ENCODE measurements around the gene PJVK. TPM values are rescaled to one million over a fixed set of nuclear protein-coding genes. Genes with fewer than 3 reads are reported as not detected.
"Not testable (repeated sequence)": the region's sequence is repeated elsewhere in the genome, so short reads cannot be mapped to it uniquely, and the experiment has no call there.

The PJVK gene
- total RNA-seq, 1 donor from 2014 or later: 1.6 TPM

GRCh38 chr2:178457390-178457886 is 6.3 kb downstream of the PJVK start:
- H3K36me3 ChIP-seq (ENCODE audit: control insufficient read depth in 3 of 3, insufficient read depth in 3 of 3, low read length in 3 of 3): no peaks in the 10 kb centered on the region
- no peak overlapping the region for H3K4me3 ChIP-seq (ENCODE audit: low read length in 3 of 3)
- peaks cover 0 to 4% (median 0%) of the 10 kb centered on the region in 3 donors for H3K4me1 ChIP-seq (ENCODE audit: control insufficient read depth in 3 of 3, insufficient read depth in 3 of 3, low read length in 3 of 3)
- no peaks in the 10 kb centered on the region for H3K9me3 ChIP-seq (ENCODE audit: control insufficient read depth in 3 of 3, low read length in 3 of 3)
- H3K27ac ChIP-seq (ENCODE audit: low read depth, low read length): no peak overlapping the region
- H3K27me3 ChIP-seq (ENCODE audit: control insufficient read depth in 3 of 3, insufficient read depth in 3 of 3, low read length in 3 of 3): no peaks in the 10 kb centered on the region
- no peak overlapping the region for H3K9ac ChIP-seq (ENCODE audit: low read depth in 1 of 3, low read length in 3 of 3)

- H3K36me3 ChIP-seq (ENCODE audit: control insufficient read depth in 3 of 3, insufficient read depth in 3 of 3, low read length in 3 of 3): peaks cover 0 to 3% (median 0%) of the 10 kb centered on the region in 3 donors
- no peaks in the 10 kb centered on the region for H3K4me1 ChIP-seq (ENCODE audit: control insufficient read depth in 3 of 3, insufficient read depth in 3 of 3, low read length in 3 of 3)
- no peaks in the 10 kb centered on the region for H3K9me3 ChIP-seq (ENCODE audit: control insufficient read depth in 3 of 3, low read length in 3 of 3)
- no peak overlapping the region for H3K27ac ChIP-seq (ENCODE audit: low read depth, low read length)
- no peak overlapping the region for H3K9ac ChIP-seq (ENCODE audit: low read depth in 1 of 3, low read length in 3 of 3)
- H3K27me3 ChIP-seq (ENCODE audit: control insufficient read depth in 3 of 3, insufficient read depth in 3 of 3, low read length in 3 of 3): no peaks in the 10 kb centered on the region
- H3K4me3 ChIP-seq (ENCODE audit: low read length in 3 of 3): no peak overlapping the region
Measured at GRCh38 chr2:178469219-178469849, 18.2 kb downstream of the PJVK start.

- not testable (repeated sequence) for H3K4me1 ChIP-seq (ENCODE audit: control insufficient read depth in 3 of 3, insufficient read depth in 3 of 3, low read length in 3 of 3); H3K9ac ChIP-seq (ENCODE audit: low read depth in 1 of 3, low read length in 3 of 3); H3K36me3 ChIP-seq (ENCODE audit: control insufficient read depth in 3 of 3, insufficient read depth in 3 of 3, low read length in 3 of 3); H3K27ac ChIP-seq (ENCODE audit: low read depth, low read length); H3K27me3 ChIP-seq (ENCODE audit: control insufficient read depth in 3 of 3, insufficient read depth in 3 of 3, low read length in 3 of 3); H3K9me3 ChIP-seq (ENCODE audit: control insufficient read depth in 3 of 3, low read length in 3 of 3); H3K4me3 ChIP-seq (ENCODE audit: low read length in 3 of 3)
Measured at GRCh38 chr2:178471313-178471712, 20.1 kb downstream of the PJVK start.

- Histone ChIP-seq H3K4me1 (ENCODE audit: control insufficient read depth in 3 of 3, insufficient read depth in 3 of 3, low read length in 3 of 3) (peaks cover 0 to 3% (median 2%) of the 10 kb centered on the region in 3 donors), H3K36me3 (ENCODE audit: control insufficient read depth in 3 of 3, insufficient read depth in 3 of 3, low read length in 3 of 3) (no peaks in the 10 kb centered on the region), H3K9ac (ENCODE audit: low read depth in 1 of 3, low read length in 3 of 3) (no peak overlapping the region), H3K27me3 (ENCODE audit: control insufficient read depth in 3 of 3, insufficient read depth in 3 of 3, low read length in 3 of 3) (no peaks in the 10 kb centered on the region), H3K27ac (ENCODE audit: low read depth, low read length) (no peak overlapping the region), H3K9me3 (ENCODE audit: control insufficient read depth in 3 of 3, low read length in 3 of 3) (no peaks in the 10 kb centered on the region), H3K4me3 (ENCODE audit: low read length in 3 of 3) (no peak overlapping the region)
Measured at GRCh38 chr2:178473373-178473772, 22.2 kb downstream of the PJVK start.

- no peaks in the 10 kb centered on the region for H3K36me3 ChIP-seq (ENCODE audit: control insufficient read depth in 3 of 3, insufficient read depth in 3 of 3, low read length in 3 of 3)
- no peak overlapping the region for H3K4me3 ChIP-seq (ENCODE audit: low read length in 3 of 3)
- H3K9me3 ChIP-seq (ENCODE audit: control insufficient read depth in 3 of 3, low read length in 3 of 3): no peaks in the 10 kb centered on the region
- no peak overlapping the region for H3K27ac ChIP-seq (ENCODE audit: low read depth, low read length)
- no peaks in the 10 kb centered on the region for H3K27me3 ChIP-seq (ENCODE audit: control insufficient read depth in 3 of 3, insufficient read depth in 3 of 3, low read length in 3 of 3)
- H3K9ac ChIP-seq (ENCODE audit: low read depth in 1 of 3, low read length in 3 of 3): peak overlapping the region in 1 of 3 donors; percentile 12
- peaks cover 0 to 5% (median 3%) of the 10 kb centered on the region in 3 donors for H3K4me1 ChIP-seq (ENCODE audit: control insufficient read depth in 3 of 3, insufficient read depth in 3 of 3, low read length in 3 of 3)
Measured at GRCh38 chr2:178473931-178474330, 22.8 kb downstream of the PJVK start.

- Histone ChIP-seq H3K36me3 (ENCODE audit: control insufficient read depth in 3 of 3, insufficient read depth in 3 of 3, low read length in 3 of 3) (no peaks in the 10 kb centered on the region), H3K9ac (ENCODE audit: low read depth in 1 of 3, low read length in 3 of 3) (peak overlapping the region in 1 of 3 donors; percentile 12), H3K27me3 (ENCODE audit: control insufficient read depth in 3 of 3, insufficient read depth in 3 of 3, low read length in 3 of 3) (no peaks in the 10 kb centered on the region), H3K4me1 (ENCODE audit: control insufficient read depth in 3 of 3, insufficient read depth in 3 of 3, low read length in 3 of 3) (peaks cover 2 to 10% (median 8%) of the 10 kb centered on the region in 3 donors), H3K9me3 (ENCODE audit: control insufficient read depth in 3 of 3, low read length in 3 of 3) (no peaks in the 10 kb centered on the region), H3K27ac (ENCODE audit: low read depth, low read length) (no peak overlapping the region), H3K4me3 (ENCODE audit: low read length in 3 of 3) (no peak overlapping the region)
Measured at GRCh38 chr2:178474560-178474959, 23.4 kb downstream of the PJVK start.

GRCh38 chr2:178476477-178476876 is 25.3 kb downstream of the PJVK start:
- H3K27me3 ChIP-seq (ENCODE audit: control insufficient read depth in 3 of 3, insufficient read depth in 3 of 3, low read length in 3 of 3): no peaks in the 10 kb centered on the region
- no peak overlapping the region for H3K4me3 ChIP-seq (ENCODE audit: low read length in 3 of 3)
- no peak overlapping the region for H3K27ac ChIP-seq (ENCODE audit: low read depth, low read length)
- no peak overlapping the region for H3K9ac ChIP-seq (ENCODE audit: low read depth in 1 of 3, low read length in 3 of 3)
- H3K9me3 ChIP-seq (ENCODE audit: control insufficient read depth in 3 of 3, low read length in 3 of 3): no peaks in the 10 kb centered on the region
- H3K36me3 ChIP-seq (ENCODE audit: control insufficient read depth in 3 of 3, insufficient read depth in 3 of 3, low read length in 3 of 3): no peaks in the 10 kb centered on the region
- H3K4me1 ChIP-seq (ENCODE audit: control insufficient read depth in 3 of 3, insufficient read depth in 3 of 3, low read length in 3 of 3): peaks cover 9 to 17% (median 14%) of the 10 kb centered on the region in 3 donors

- Histone ChIP-seq H3K9me3 (ENCODE audit: control insufficient read depth in 3 of 3, low read length in 3 of 3) (no peaks in the 10 kb centered on the region), H3K36me3 (ENCODE audit: control insufficient read depth in 3 of 3, insufficient read depth in 3 of 3, low read length in 3 of 3) (no peaks in the 10 kb centered on the region), H3K27me3 (ENCODE audit: control insufficient read depth in 3 of 3, insufficient read depth in 3 of 3, low read length in 3 of 3) (no peaks in the 10 kb centered on the region), H3K4me3 (ENCODE audit: low read length in 3 of 3) (peak overlapping the region; percentile 72 to 98 (median 94)), H3K27ac (ENCODE audit: low read depth, low read length) (peak overlapping the region; percentile 76), H3K9ac (ENCODE audit: low read depth in 1 of 3, low read length in 3 of 3) (peak overlapping the region in 2 of 3 donors; percentile 73 to 97), H3K4me1 (ENCODE audit: control insufficient read depth in 3 of 3, insufficient read depth in 3 of 3, low read length in 3 of 3) (peaks cover 19 to 27% (median 23%) of the 10 kb centered on the region in 3 donors)
Measured at GRCh38 chr2:178477443-178478129, 26.4 kb downstream of the PJVK start.

- Histone ChIP-seq H3K36me3 (ENCODE audit: control insufficient read depth in 3 of 3, insufficient read depth in 3 of 3, low read length in 3 of 3) (no peaks in the 10 kb centered on the region), H3K4me3 (ENCODE audit: low read length in 3 of 3) (peak overlapping the region; percentile 72 to 98 (median 94)), H3K9me3 (ENCODE audit: control insufficient read depth in 3 of 3, low read length in 3 of 3) (no peaks in the 10 kb centered on the region), H3K9ac (ENCODE audit: low read depth in 1 of 3, low read length in 3 of 3) (peak overlapping the region; percentile 73 to 97 (median 89)), H3K27me3 (ENCODE audit: control insufficient read depth in 3 of 3, insufficient read depth in 3 of 3, low read length in 3 of 3) (no peaks in the 10 kb centered on the region), H3K27ac (ENCODE audit: low read depth, low read length) (peak overlapping the region; percentile 76), H3K4me1 (ENCODE audit: control insufficient read depth in 3 of 3, insufficient read depth in 3 of 3, low read length in 3 of 3) (peaks cover 23 to 28% (median 27%) of the 10 kb centered on the region in 3 donors)
Measured at GRCh38 chr2:178478130-178478438, 26.9 kb downstream of the PJVK start.
